LNCAP (cell line): Measurements from ENCODE around the gene RAB11A.

ENCODE experiments used
- TF ChIP-seq, protein P1 (sequence below): fragments of 450-650 bp; IDR thresholded peaks from 2 replicates; pipeline ENCODE4 v1.5.1; 2017; ENCODE audit warnings: mild to moderate bottlenecking

The RAB11A gene

DNA sequence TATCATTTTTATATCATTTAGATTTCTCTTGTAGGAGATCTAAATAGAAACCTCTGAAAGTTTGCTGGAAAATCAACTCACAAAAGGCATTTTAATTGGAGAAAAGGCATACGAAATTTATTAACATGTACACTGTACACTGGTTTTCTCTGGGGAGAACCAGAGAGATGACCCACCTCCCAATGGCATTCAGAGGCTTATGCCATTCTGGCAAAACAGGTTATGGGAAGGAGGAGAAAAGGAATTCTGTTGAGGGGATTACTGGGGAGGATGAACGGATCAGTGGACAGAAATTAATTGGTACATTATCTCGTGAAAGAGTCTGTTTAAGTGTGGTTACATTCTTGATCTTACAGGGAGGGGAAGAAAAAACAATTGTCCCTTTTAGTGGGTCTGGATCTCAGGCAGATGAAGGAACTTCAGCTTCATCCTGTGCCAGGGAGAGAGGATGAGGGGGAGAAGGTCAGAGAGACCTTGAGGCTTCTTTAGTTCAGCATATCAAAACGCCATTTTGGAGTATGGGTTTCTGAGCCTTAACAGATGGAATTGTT, 16.5 kb downstream of the RAB11A start:
- TF ChIP-seq, protein P1, sequence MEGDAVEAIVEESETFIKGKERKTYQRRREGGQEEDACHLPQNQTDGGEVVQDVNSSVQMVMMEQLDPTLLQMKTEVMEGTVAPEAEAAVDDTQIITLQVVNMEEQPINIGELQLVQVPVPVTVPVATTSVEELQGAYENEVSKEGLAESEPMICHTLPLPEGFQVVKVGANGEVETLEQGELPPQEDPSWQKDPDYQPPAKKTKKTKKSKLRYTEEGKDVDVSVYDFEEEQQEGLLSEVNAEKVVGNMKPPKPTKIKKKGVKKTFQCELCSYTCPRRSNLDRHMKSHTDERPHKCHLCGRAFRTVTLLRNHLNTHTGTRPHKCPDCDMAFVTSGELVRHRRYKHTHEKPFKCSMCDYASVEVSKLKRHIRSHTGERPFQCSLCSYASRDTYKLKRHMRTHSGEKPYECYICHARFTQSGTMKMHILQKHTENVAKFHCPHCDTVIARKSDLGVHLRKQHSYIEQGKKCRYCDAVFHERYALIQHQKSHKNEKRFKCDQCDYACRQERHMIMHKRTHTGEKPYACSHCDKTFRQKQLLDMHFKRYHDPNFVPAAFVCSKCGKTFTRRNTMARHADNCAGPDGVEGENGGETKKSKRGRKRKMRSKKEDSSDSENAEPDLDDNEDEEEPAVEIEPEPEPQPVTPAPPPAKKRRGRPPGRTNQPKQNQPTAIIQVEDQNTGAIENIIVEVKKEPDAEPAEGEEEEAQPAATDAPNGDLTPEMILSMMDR: no peak

DNA sequence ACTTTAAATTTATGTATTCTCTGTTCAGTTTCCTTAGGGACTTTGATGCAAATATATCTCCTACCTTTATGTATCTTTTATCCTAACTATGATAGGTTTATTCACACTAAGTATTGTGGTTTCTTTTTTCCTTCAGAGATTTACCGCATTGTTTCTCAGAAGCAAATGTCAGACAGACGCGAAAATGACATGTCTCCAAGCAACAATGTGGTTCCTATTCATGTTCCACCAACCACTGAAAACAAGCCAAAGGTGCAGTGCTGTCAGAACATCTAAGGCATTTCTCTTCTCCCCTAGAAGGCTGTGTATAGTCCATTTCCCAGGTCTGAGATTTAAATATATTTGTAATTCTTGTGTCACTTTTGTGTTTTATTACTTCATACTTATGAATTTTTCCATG, 18.3 kb downstream of the RAB11A start:
- TF ChIP-seq, protein P1: no peak

DNA sequence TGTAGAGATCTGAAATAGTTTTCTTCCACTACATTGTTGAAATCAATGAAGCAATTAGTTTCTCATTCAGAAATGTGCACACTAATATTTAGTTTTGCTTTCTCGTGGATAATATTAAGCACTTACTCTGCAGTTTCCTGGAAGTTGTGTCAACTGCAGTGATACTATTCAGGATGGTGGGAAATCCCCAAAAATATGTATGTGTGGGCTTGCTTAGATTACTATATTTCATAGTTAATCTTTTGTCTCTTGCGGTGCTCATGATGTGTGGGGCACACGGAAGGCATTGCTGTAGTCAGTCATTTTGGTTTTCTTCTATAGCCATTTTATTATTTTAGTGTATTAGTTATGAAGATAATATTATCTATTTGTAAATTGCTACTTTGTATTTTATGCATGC, 19.7 kb downstream of the RAB11A start:
- TF ChIP-seq, protein P1: no peak

DNA sequence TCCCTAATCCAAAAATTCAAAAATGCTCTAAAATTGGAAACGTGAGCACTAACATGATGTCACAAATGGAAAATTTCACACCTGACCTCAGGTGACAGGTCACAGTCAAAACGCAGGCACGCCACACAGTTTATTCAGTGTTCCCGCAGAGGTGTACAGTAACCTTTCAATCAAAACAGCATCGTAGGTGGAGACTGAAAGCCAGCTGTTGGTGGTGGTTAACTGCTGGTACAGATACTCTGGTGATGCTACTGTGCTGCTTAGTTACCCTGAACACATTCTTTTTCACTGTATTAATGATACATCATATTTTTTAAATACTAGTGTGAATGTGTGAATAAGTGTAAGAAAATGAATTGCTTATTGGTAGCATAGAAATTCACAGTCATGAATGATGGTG, 23.8 kb downstream of the RAB11A start:
- TF ChIP-seq, protein P1: no peak

DNA sequence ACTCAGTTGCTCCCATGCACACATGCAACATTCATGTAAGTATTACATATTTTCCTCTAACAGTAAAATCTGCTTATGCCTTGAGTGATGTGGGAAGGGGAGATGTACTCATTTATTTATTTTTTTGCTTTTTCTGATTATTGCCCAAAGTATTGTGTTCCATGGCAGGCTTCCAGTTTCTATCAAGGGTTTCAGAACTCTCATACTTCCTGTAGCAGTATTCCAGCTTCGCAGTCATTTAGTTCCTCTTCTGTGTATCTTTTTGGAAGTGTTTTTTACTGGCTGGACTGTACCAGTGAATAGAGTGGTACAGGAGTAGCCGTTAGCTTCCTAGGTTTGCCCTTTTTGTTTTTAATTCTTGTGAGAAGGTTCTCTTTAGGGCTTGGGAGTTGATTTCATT, 26.9 kb downstream of the RAB11A start:
- TF ChIP-seq, protein P1: no peak

DNA sequence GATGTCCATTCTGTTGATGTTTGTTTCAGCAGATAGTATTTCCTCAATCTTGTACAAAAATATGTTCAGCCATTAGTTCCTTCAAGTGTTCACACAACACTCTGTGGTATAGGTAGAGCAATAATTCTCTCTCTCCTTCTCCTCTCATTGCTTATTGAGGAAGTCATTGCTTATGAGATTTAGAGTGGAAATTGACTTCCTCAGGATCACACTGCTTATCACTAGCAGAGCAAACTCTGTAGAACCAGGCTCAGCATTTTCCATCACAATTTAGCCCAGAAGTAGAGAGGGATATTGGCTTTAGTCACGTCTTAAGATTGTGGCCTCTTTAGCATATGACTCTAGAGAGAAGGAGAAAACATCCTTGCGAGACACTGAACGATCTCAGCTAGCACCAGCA, 31.2 kb downstream of the RAB11A start:
- TF ChIP-seq, protein P1: no peak

DNA sequence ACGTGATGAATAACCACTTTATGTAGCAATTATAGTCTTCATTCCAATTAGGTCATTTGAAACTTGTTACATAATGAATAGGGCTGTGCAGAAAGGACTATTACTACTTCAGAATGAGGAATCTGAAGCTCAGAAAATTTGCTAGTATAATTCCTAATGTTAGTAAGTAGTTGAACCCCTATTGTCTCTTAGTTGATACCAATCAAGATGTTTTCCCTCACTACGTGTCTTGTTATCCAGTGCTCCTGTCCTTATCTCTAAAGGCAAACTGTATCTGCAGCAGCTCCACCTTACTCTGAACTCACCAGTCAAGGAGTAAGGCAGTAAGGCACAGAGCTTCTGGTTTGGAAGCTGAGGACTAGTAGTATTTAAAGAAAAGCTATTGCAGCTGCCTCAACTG, 32.0 kb downstream of the RAB11A start:
- TF ChIP-seq, protein P1: no peak

DNA sequence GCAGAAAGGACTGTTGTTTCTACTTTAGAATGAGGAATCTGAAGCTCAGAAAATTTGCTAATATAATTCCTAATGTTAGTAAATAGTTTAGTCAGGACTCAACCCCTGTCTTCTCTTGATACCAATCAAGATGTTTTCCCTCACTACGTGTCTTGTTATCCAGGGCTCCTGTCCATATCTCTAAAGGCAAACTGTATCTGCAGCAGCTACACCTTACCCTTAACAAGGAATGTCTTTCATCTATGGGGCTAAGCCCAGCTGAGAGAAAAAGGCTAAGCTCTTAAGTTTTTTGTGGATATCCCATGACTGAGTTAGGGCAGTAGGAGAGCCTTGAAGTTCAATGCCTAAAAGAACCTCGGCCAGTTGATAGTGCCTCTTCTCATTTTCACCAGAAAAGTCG, 32.5 kb downstream of the RAB11A start:
- TF ChIP-seq, protein P1: no peak
